GM19023 (cell line): ENCODE results near the gene HPSE.
"Not testable (repeated sequence)": the region's sequence is repeated elsewhere in the genome, so short reads cannot be mapped to it uniquely, and the experiment has no call there.

Experiments used
- ATAC-seq: cut with Tn5 transposase; IDR thresholded peaks from one replicate; pipeline ENCODE4 v1.9.1; 2021; ENCODE audit warnings: mild to moderate bottlenecking, moderate library complexity; ENCODE audit not compliant: unreplicated experiment

Gene HPSE

DNA sequence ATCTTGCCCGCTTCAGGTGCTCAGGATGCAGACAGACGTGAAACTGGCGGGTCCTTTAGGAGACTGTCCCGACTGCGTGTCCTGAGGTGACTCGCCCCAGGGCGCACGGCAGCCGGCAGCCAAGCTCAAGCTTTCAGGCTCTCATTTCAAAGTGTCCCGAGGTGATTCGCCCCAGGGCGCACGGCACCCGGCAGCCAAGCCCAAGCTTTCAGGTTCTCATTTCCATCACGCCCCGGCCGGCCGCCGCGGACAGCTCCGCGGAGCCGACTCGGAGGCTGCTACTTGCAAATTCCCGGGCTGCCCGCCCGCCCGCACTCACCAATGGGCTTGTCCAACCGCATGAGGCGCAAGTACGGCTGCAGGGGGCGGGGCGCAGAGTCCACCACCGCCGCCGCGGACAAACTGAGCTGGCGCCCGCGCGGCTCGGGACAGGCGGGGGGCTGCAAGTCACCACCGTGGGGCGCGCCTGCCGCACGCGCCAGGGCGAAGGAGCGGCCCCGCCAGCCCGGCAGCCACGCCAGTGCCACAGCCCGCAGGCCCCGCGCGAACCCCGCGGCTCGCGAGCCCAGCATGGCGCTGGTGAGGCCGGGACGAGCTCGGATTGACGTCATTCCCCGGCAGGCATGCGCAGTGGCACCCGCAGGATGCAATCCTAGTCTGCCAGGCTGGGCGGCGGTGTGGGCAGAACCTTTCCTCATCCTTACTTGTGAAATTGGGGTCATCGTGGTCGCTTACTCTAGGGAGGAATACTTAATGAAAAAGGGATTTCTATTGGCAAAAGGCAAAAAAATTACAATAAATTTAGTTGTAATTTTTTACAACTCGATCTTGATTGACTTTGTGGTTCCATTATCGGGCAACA, 50.2 kb downstream of the HPSE start, which contains the start of gene COQ2:
Gene COQ2 (minus strand): TSS at position 606 of the 862 bp plus-strand sequence. CDS start 34 bp downstream, at position 572.
- ATAC-seq: peak; percentile 94

- ATAC-seq: no peak
These were observed 51.5 kb downstream of the HPSE start for GRCh38 chr4:83283181-83283580.

DNA sequence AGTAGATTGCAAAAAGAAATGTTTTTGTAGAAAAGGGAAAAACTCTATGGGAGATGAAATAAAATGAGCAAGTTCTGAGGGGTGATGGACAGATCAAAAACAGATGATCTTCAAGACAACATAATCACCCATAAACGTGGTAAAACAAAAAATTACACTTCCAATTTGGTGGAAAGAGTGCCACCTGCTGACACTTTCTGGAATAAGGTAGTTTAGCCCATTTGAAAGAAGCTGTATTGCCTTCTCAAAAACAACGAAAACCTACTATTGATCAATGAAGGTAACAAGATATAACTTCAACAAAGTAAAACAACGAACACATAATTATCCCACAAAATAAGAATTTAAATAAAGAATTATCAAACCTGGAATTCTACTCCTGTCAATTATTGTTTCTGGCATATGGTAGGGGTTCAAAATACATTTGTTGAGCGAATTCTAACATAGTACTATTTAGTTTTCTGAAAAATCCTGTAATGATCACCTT, 52.6 kb downstream of the HPSE start:
- no peak for ATAC-seq

- no peak for ATAC-seq
These were observed 53.3 kb downstream of the HPSE start for GRCh38 chr4:83281307-83281706.

GRCh38 chr4:83276299-83277040, 58.2 kb downstream of the HPSE start:
- ATAC-seq: peak; percentile 73

DNA sequence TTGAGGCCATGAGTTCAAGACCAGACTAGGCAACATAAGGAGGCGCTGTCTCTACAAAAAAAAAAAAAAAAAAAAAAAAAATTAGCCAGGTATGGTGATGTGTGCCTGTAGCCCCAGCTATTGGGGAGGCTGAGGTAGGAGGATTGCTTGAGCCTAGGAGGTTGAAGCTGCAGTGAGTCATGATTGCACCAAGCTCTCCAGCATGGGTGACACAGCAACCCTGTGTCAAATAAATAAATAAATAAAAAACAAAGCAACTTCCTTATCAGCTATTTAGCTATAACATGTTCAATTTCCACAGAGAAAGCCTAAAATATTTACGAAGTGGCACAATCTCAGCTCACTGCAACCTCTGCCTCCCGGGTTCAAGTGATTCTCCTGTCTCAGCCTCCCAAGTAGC, 60.7 kb downstream of the HPSE start:
- ATAC-seq: not testable (repeated sequence)

GRCh38 chr4:83272900-83273299, 61.7 kb downstream of the HPSE start:
- peak; percentile 75 for ATAC-seq

GRCh38 chr4:83269256-83269655, 65.4 kb downstream of the HPSE start:
- no peak for ATAC-seq

DNA sequence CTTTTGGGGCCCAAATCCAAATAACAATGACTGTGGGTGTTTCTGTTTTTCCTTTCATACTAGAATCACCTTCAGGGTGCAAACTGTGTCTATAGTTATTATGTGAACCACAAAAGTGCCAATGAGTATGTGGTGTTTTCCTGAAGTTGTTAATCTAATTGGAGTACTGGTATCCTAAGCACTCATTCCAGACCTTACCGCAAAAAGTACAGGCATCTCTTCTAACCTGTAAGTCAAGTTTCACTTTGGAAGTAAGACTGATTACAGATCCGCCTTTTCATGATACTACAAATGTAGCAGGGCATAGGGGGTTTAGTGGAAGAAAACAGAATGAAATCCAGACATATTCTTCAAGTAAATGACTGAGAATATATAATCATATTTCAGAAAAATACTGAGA, 66.2 kb downstream of the HPSE start:
- ATAC-seq: no peak

DNA sequence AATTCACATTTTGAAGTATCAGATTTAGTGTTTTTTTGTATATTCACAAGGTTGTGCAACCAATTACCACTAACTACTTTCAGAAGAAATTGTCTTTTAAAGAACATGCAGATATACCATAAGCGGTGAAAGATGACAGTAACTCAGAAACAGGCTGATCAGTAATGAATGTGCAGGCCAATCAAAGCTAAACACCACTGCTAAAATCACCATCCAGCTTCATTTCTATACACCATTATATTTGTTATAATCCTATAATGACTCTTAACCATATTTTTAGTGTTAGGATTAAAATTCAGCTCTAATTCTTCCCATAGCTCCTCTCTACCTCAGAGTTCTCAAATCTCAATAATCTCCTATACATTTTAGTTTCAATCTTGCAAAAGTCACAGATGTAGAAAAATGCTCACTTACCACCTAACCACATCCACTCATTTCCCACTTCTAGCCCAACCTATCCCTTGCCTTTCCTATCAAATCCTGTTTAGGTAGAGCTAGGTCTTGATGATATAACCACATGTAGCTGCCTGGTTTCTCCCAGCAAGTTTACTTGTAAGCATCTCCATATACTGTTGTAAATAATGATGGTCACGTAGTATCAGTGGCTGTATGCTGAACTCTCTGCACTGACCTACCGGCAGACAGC, 66.7 kb downstream of the HPSE start:
- no peak for ATAC-seq

- ATAC-seq: no peak
These were observed 67.4 kb downstream of the HPSE start for GRCh38 chr4:83267121-83267829.

DNA sequence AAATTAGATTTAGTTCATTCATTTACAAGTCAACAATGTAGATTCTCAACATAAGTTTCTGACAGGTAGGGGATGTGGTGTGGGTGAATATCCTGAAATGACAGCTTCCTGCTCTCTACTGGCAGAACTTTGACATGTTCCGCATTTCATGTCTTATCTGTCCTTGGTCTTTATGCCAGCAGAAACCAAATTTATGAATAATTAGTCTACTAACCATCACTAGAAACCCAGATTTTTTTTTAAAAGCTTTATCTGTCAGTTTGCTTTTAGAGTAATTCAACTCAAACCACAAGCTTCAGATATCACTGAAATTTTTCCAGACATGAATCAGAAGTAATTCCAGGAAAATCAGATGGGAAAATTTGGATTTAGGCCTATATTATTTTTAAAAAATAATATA, 68.0 kb downstream of the HPSE start:
- ATAC-seq: no peak

GRCh38 chr4:83263106-83263505, 71.5 kb downstream of the HPSE start:
- ATAC-seq: no peak

DNA sequence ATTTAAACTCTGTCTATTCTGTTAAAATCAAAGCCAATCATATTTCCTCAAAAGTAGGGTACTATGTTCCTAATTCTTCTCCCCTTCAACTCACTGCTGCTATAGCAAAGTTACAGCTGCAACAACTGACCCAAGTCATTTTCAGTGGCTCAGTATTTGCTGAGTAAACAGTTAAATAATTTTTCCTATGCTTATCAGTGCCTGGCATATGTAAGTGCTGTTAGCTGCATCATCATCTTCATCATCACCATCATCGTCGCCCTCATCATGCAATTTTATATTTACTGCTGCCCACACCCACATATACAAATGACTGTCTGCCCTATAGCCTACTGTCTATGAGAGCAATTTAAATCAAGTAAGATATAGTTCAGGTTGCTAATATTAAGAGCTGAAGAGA, 72.0 kb downstream of the HPSE start:
- no peak for ATAC-seq

GRCh38 chr4:83261307-83261706, 73.3 kb downstream of the HPSE start:
- no peak for ATAC-seq

GRCh38 chr4:83259586-83259985, 75.1 kb downstream of the HPSE start:
- ATAC-seq: no peak

GRCh38 chr4:83258461-83258860, 76.2 kb downstream of the HPSE start:
- no peak for ATAC-seq

DNA sequence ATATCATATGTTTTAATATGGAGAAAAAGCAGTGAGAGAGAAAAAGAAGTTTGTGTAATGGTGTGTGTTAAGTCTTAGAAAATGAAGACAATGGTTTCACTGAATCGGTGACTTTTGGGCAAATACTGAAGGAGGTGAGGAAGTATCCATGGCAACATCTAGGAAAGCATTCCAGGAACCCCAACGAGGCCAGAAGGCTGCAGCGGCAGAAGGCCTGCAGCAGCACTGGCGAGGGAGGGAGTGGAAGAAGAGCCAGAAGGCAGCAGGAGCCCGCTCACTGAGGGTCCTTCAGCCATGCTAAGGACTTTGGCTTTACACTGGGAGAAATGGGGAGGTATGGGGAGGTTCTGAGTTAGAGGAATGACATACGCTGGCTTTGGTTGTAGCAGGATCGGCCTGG, 76.8 kb downstream of the HPSE start:
- ATAC-seq: no peak

- ATAC-seq: no peak
These were observed 79.1 kb downstream of the HPSE start for GRCh38 chr4:83255584-83255983.

DNA sequence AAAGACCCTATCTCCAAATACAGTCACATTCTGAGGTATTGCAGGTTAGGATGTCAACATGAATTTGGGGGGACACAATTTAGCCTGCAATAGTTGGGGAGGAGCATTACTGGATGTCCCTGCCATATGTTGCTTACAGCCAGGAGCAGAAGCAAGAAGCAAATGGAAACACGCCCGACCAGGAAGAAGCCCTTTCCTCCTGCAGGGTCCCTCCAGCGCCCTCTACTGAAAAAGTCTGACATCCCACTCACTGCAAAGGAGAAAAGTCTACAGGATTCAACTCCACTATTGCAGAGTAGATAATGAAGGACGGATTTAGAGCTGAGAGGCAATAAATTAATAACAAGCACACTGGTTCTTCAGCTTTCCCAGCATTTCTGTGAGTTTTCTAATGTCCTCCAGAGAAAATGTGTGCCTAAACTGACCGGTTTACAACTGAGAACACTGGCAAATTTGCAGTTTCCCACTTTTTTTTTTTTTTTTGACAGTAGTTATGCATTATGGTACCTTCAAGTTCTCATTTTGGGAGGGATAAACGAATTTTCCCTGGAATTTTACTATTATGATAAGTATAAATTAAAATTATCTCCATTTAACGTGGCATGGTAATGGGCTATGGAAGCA, 81.8 kb downstream of the HPSE start:
- peak; percentile 61 for ATAC-seq
